ENCODE results near the gene PPM1G.

PPM1G gene

DNA sequence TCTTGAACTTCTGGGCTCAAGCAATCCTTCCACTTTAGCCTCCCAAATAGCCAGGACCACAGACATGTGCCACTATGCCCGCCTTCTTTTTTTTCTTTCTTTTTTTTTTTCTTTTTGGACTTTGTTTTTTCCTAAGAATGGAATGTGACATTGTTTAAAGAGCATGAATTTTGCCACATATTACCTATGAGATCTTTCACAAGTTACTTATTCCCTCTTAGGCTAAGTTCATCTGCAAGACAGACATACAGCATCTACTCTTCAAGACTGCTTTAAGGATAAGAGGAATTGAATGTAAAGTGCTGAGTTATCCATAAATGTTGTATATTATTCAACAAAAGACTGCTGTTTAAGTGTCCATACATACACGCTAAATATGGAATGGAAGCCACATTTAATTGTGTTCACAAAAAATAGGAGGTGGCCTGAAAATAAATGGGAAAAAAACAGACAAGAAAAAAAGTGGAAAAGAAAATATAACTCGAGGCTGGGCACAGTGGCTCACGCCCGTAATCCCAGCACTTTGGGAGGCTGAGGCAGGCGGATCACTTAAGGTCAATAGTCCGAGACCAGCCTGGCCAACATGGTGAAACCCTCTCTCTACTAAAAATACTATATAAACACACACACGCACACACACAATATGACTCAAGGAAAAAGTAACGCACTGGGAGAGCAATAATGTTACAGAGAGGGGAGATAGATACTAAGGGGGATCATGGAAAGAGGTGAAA is 3.2 kb upstream of the PPM1G start:
- no peak for DNase-seq

DNA sequence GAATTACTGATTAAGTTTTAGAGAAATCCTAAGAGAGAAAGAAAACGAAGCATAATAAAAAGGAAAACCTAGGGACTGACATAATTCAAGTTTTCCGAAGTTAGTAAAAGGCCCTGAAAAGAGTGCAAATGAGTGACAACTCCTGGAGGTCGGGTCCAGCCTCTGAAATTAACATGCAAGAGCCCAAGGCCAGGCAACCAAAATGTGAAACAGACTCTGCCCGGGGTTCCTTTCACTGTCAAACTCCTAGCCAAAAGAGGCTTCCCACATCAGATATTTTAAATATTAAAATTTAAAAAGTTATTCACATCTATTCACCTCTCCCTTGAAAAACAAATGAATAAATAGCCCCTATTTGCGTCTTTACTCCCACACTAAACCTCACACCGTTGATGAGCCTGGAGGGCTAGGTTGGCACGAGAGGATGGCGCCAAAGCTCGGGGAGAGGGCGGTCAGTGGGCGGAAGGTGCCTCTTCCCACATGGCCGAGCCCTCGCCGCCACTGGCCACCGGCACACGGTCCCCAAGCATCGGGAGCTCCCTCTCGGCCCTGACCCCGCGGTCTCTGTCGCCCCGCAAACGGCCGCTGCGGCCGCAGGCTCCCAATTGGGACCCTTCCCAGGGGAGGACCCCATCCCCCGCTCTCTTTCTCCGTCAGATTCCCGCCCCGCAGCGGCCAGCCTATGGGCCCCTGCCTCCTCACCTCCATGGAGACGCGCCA is 630 bp downstream of the PPM1G start:
- no peak for DNase-seq

- no peak for DNase-seq
Measured at GRCh38 chr2:27407798-27408491, 1.4 kb downstream of the PPM1G start.

- DNase-seq: no peak
Measured at GRCh38 chr2:27400348-27401135, 8.8 kb downstream of the PPM1G start.

GRCh38 chr2:27398962-27399361 is 10.4 kb downstream of the PPM1G start:
- DNase-seq: no peak

GRCh38 chr2:27393225-27393624 is 16.2 kb downstream of the PPM1G start:
- no peak for DNase-seq

GRCh38 chr2:27390822-27391679 is 18.3 kb downstream of the PPM1G start:
- no peak for DNase-seq

DNA sequence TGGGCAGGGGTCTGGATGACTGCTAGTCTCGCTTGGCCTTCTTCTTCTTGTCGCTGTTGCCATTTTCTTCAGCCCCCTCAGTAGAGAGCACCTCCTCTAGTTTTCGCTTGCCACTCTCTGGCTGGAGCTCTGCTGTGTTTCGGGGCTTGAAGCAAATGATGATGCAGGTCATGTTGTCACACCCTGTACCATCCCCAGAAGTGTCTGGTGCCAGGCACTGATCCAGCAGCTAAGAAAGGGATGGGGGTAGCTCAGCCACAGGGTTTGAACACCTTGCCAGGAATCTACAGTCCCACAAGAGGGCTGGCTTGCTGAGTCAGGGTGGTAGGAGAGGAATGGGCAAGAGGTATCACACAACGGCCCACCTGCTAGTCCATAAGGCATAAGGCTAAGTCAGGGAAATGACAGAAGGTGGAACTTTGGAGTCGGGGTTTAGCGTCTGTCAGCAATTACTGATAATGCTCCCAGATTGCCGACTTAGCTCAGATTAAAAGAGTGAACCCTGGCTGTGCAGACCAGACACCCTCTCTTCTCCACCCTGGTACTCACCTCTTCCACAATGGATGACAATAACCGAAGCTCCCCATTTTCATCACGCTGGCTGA is 27.7 kb downstream of the PPM1G start:
- DNase-seq: no peak

DNA sequence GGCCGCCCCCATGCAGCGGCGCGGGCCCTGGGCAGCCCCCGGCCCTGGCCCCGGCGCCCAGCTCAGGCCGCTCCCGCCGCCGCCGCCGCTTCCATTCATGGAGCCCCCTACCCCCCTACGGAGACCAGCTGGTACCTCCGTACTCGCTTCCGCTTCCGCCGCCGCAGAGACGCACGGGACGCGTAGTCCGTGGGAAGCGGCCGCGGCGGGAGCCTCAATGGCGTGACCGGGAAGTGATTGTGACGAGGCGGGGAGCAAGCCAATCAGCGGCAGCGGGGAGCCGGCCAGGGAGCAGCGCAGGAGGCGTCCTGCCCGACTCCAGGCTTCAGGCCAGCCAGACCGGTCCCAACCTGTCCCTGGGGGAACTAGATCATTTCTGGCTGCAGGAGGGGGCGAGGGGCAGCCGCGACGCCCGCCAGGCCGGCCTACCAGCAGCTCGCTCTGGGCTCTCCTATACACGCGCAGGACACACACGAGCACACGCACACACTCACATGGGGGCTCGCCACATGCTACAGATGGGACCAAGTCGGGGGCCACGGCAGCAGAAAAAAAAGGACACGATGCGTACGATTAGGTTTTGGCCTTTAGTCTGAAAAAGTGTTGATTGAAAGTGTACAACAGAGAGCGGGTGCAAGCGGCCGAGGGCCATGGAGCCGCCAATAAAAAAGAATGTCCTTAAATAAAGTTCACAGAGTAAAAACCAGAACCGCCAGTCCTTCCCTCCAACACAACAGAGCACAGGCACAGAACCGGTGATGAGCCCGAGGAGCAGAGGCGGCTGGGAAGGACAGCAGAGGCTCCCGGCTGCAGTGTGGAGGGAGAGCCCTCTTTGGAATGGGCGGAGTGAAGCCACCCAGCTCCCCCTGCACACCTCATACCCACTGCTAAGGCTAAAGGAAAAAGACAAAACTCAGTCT is 28.5 kb downstream of the PPM1G start, which contains the start of gene ZNF513:
Gene ZNF513 (minus strand): TSS at position 109 of the 920 bp plus-strand sequence. CDS start 208 bp downstream, outside the sequence.
- DNase-seq: peak; percentile 75

DNA sequence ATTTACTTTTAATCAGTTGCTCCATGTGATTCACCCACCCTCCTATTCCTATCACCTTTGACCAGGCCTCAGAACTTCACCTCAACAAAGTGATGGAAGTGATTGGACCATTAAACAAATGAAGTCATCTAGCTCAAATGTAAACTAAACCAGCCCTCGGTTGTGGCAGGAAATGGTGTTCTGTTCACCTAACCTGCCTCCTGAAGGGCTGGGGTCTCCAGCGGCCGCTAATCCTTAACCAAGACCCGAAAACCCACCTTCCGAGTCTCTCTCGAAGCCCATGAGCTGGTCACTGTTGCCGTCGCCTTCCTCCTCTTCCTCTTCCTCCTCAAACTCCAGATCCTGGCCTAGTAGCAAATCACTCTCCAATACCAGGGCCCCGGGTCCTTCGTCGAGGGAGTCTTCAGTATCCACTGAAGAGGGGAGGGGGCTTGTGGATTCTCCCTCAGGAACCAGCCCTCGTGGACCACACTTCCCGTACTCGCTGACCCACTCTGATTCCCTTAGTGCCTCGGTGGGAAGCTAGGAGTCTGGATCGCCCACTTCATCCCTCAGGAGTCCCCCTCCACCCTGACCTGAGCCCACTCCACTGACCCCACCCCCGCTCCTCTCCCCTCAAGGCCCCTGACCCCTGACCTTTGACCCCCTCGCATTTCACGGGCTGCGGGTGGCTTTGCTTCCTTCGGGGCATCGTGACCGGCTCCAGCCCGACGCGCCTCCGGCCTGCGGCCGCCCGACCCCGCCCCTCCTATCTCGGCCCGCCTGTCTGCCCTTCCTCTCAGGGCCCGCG is 29.4 kb downstream of the PPM1G start:
- no peak for DNase-seq

DNA sequence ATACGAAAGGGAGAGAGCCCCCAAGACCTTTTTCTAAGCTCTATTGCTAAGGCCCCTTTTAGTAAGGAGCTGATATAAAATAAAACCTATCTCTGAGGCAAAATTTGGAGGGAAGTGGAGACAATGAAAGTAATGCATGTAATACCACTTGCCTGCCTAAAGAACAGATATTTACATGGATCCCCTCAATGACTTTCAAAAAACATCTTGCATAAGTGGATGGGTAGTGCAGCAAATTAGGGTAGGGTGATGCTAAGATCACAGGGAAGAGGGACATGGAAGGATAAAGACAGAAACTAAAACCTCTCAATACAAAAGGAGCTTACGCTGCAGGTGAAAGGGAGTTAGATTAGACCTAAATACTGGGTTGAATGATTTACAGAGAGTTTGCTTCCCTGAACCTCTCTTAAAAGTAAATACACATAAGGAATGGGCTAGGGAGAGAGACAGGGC is 30.0 kb downstream of the PPM1G start:
- DNase-seq: no peak

GRCh38 chr2:27378809-27379290 is 30.5 kb downstream of the PPM1G start:
- DNase-seq: no peak

GRCh38 chr2:27378096-27378808 is 31.1 kb downstream of the PPM1G start:
- DNase-seq: no peak

- DNase-seq: no peak
Measured at GRCh38 chr2:27377618-27378095, 31.7 kb downstream of the PPM1G start.

DNA sequence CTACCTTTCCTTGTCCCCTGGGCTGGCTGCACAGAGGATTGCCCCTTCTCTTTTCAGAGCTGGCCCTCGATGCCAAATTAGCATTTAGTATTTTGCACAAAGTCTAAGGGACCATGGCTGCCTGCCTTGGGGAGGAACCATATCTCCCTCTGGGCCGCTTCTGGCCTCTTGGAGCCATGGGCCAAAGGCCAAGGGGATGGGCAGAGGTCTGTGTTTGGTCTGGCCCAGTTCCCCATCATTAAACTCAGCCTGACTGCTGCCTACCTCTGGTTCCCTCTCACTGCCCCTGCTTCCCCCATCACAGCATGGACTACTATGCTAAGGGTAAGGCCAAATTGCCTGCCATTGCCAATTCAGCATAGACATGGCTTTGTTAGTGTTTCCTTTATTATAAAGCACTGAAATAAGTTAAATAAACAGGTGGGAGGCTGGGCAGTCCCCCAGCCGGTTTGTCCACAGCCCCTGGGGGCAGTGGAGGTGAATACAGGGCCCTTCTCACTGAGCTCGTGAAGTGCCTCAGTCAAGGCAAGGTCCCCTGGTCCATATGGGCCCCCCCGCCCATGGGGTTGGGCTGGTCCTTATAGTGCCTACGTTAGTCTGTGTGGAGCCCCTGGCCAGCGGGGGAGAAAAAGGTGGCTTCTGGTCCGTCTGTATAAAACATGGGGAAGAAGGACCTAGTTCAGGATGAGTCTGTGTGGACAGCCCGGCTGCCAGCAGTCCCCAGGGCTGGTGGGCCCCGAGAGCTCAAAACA is 32.3 kb downstream of the PPM1G start:
- no peak for DNase-seq

- no peak for DNase-seq
Measured at GRCh38 chr2:27376151-27376865, 33.1 kb downstream of the PPM1G start.

Measured in NCI-H187 treated with DMSO at 0.1 percent for 48 hours (cell line).